HG03064 (cell line): ENCODE data around the gene IFT122.

Experiments
- ATAC-seq: cut with Tn5 transposase; IDR thresholded peaks from one replicate; pipeline ENCODE4 v1.9.1; 2021; ENCODE audit warnings: low read depth; ENCODE audit not compliant: unreplicated experiment

IFT122 gene

GRCh38 chr3:129567176-129567705, 127.2 kb downstream of the IFT122 start:
- no peak for ATAC-seq

DNA sequence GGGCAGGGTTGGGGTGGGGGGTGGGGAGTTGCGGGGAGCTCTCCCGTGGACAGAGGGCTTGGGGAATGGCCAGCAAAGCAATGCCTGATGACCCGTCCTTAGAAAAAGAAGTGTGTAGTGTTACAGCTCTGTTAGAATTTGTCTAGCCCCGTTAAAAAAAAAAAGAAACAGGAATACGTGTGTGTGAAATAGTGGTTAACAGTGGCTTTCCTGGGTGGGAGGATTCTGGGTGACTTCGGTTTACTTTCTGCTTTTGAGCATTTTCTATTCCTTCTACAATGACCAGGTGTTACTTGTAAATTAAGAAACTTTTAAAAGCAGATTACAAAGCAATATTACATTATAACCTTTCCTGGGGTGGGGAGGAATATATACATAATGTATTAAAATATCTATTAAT, 127.9 kb downstream of the IFT122 start:
- no peak for ATAC-seq

DNA sequence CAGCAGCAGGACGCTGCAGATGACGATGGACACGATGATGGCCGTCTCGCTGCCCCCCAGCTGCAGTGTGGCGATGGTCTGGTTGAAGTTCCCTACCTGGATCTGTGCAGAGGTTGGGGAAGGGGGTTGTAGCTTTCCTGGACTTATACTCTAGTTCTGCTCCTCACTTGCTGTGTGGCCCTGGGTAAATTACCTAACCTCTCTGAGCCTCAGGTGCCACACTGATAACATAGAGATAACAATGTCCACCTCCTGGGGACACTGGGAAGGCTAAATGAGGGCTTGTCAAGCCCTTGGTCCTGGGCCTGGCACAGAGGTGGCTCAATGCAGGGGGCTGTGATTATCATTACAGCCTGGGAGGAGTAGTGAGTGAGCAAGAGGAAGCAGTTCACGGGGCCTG, 129.8 kb downstream of the IFT122 start:
- ATAC-seq: no peak
